Endodermal cell (in vitro differentiated cells): ENCODE data around the gene FIBCD1. TPM values are rescaled to one million over a fixed set of nuclear protein-coding genes. Genes with fewer than 3 reads are reported as not detected.

Experiments used
- DNase-seq: peaks from one replicate; pipeline ENCODE4 v3.0.0-alpha.2; 2017
- H3K27ac ChIP-seq: 2 replicates; pipeline ENCODE4 v1.5.1; 2013; ENCODE audit warnings: mild to moderate bottlenecking, low read depth, low read length, moderate library complexity
- H3K27me3 ChIP-seq: 2 replicates; pipeline ENCODE4 v1.6.1; 2013; ENCODE audit warnings: mild to moderate bottlenecking, low read length, moderate library complexity; ENCODE audit not compliant: insufficient read depth, control insufficient read depth, poor library complexity, severe bottlenecking
- H3K36me3 ChIP-seq: 2 replicates; pipeline ENCODE4 v1.7.0; 2013; ENCODE audit warnings: mild to moderate bottlenecking, low read length, moderate library complexity; ENCODE audit not compliant: control insufficient read depth, insufficient read depth
- H3K4me1 ChIP-seq: one replicate; pipeline ENCODE4 v1.7.0; 2013; ENCODE audit warnings: low read length; ENCODE audit not compliant: control insufficient read depth, insufficient read depth
- H3K4me3 ChIP-seq: 2 replicates; pipeline ENCODE4 v1.5.1; 2013; ENCODE audit warnings: mild to moderate bottlenecking, low read length, moderate library complexity
- H3K9ac ChIP-seq: 2 replicates; pipeline ENCODE4 v1.6.1; 2013; ENCODE audit warnings: mild to moderate bottlenecking, low read length, moderate library complexity; ENCODE audit not compliant: poor library complexity, severe bottlenecking; ENCODE audit errors: extremely low read depth
- H3K9me3 ChIP-seq: 2 replicates; pipeline ENCODE4 v1.6.1; 2013; ENCODE audit warnings: mild to moderate bottlenecking, low read length, moderate library complexity; ENCODE audit not compliant: control insufficient read depth
- H3K27ac Mint-ChIP-seq: 2 replicates; pipeline ENCODE4 v1.8.0; 2020; ENCODE audit warnings: mixed read lengths
- H3K27me3 Mint-ChIP-seq: 2 replicates; pipeline ENCODE4 v1.8.0; 2021; ENCODE audit warnings: mild to moderate bottlenecking, mixed read lengths; ENCODE audit not compliant: insufficient read depth
- H3K36me3 Mint-ChIP-seq: 2 replicates; pipeline ENCODE4 v1.8.0; 2020; ENCODE audit warnings: low read depth, mixed read lengths
- H3K4me1 Mint-ChIP-seq: 2 replicates; pipeline ENCODE4 v1.8.0; 2020; ENCODE audit warnings: mixed read lengths
- H3K4me3 Mint-ChIP-seq: 2 replicates; pipeline ENCODE4 v1.8.0; 2020; ENCODE audit warnings: mild to moderate bottlenecking, moderate library complexity, mixed read lengths
- H3K9me3 Mint-ChIP-seq: 2 replicates; pipeline ENCODE4 v1.8.0; 2020; ENCODE audit warnings: mild to moderate bottlenecking, mixed read lengths
- CTCF ChIP-seq: fragments of 200-600 bp; sonication (generic); conservative IDR thresholded peaks from 2 replicates; pipeline ENCODE4 v1.5.0; 2021; ENCODE audit warnings: antibody characterized with exemption, mild to moderate bottlenecking
- WGBS, 2 experiments: methylation state at CpG; one replicate each; pipeline versions ENCODE4 v1.1.5 to v1.1.7; 2013; ENCODE audit warnings: missing lambda C conversion rate in 2 of 2, mixed read lengths in 1 of 2; ENCODE audit not compliant: insufficient coverage in 1 of 2, insufficient read length in 1 of 2; 5-methylcytosine and 5-hydroxymethylcytosine counted together
- total RNA-seq, 2 donors: library from RNA; stranded (reverse); fragmentation: NEBNext Ultra II Directional in 1 of 2; extraction: Animal tissue kit (Norgen Biotek cat#: 25700) in 1 of 2; gene quantifications; 2 replicates in 1 of 2; 3 replicates in 1 of 2; pipeline ENCODE4 v1.2.1, GENCODE V29; 2021

FIBCD1 gene
- total RNA-seq, 2 donors from 2014 or later: 2.8 to 3.7 TPM

GRCh38 chr9:130970052-130970451 lies 31.0 kb upstream of the FIBCD1 start:
- Mint-ChIP-seq H3K4me1 (no peaks in the 10 kb centered on the region), H3K27me3 (no peaks in the 10 kb centered on the region), H3K4me3 (no peak overlapping the region), H3K9me3 (no peaks in the 10 kb centered on the region), H3K36me3 (no peaks in the 10 kb centered on the region), H3K27ac (no peak overlapping the region)
- DNase-seq: no peak
- Histone ChIP-seq H3K27me3 (no peaks in the 10 kb centered on the region), H3K9ac (no peak overlapping the region), H3K36me3 (no peaks in the 10 kb centered on the region), H3K4me1 (no peaks in the 10 kb centered on the region), H3K4me3 (no peak overlapping the region), H3K9me3 (no peaks in the 10 kb centered on the region), H3K27ac (no peak overlapping the region)
- WGBS, 2 experiments: 90 to 92% methylated on average over 11 to 12 of the region's 12 CpGs
- TF ChIP-seq CTCF: no peak

DNA sequence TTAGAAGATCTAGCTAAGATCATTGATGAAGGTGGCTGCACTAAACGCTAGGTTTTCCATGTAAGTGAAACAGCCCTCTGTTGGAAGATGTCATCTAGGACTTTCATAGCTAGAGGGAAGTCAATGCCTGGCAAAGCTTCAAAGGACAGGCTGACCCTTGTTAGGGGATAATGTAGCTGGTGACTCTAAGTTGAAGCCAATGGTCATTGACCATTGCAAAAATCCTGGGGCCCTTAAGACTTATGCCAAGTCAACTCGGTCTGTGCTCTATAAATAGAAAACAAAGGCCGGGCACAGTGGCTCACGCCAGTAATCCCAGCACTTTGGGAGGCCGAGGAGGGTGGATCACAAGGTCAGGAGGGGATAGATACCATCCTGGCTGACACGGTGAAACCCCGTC lies 26.6 kb upstream of the FIBCD1 start:
- Histone ChIP-seq H3K27ac (no peak overlapping the region), H3K36me3 (no peaks in the 10 kb centered on the region), H3K9ac (no peak overlapping the region), H3K4me3 (no peak overlapping the region), H3K9me3 (no peaks in the 10 kb centered on the region), H3K27me3 (no peaks in the 10 kb centered on the region), H3K4me1 (no peaks in the 10 kb centered on the region)
- peaks cover 5% of the 10 kb centered on the region for H3K27me3 Mint-ChIP-seq
- TF ChIP-seq CTCF: no peak
- WGBS, 2 experiments: 91 to 95% methylated on average over 5 to 7 of the region's 7 CpGs
- no peak for DNase-seq
- no peak overlapping the region for H3K4me3 Mint-ChIP-seq
- H3K9me3 Mint-ChIP-seq: peaks cover 6% of the 10 kb centered on the region
- no peaks in the 10 kb centered on the region for H3K36me3 Mint-ChIP-seq
- no peak overlapping the region for H3K27ac Mint-ChIP-seq
- no peaks in the 10 kb centered on the region for H3K4me1 Mint-ChIP-seq

DNA sequence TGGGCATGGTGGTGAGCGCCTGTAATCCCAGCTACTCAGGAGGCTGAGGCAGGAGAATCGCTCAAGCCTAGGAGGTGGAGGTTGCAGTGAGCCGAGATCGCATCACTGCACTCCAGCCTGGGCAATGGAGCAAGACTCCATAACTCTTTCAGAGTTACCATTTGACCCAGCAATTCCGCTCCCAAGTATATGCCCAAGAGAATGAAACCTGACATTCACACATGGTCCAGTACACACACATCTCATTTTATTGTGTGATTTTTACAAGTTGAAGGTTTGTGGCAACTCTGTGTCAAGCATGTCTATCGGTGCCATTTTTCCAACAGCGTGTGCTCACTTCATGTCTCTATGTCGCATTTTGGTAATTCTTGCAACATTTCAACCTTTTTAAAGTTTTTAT lies 24.9 kb upstream of the FIBCD1 start:
- H3K36me3 Mint-ChIP-seq: peaks cover under 1% of the 10 kb centered on the region
- no peak overlapping the region for H3K27ac ChIP-seq
- no peak for DNase-seq

More for the DNA sequence above, 24.9 kb upstream of the FIBCD1 start:
- Mint-ChIP-seq H3K4me3 (no peak overlapping the region), H3K9me3 (peaks cover 12% of the 10 kb centered on the region), H3K27me3 (peaks cover 6% of the 10 kb centered on the region), H3K27ac (no peak overlapping the region), H3K4me1 (no peaks in the 10 kb centered on the region)
- H3K36me3 ChIP-seq: no peaks in the 10 kb centered on the region
- no peaks in the 10 kb centered on the region for H3K27me3 ChIP-seq
- TF ChIP-seq CTCF: no peak
- H3K9me3 ChIP-seq: no peaks in the 10 kb centered on the region
- H3K9ac ChIP-seq: no peak overlapping the region
- 90 to 91% methylated on average over 5 to 8 of the region's 8 CpGs for WGBS, 2 experiments
- no peak overlapping the region for H3K4me3 ChIP-seq
- H3K4me1 ChIP-seq: no peaks in the 10 kb centered on the region
